ENCODE data around the gene ZNF521. TPM values are rescaled to one million over a fixed set of nuclear protein-coding genes. Genes with fewer than 3 reads are reported as not detected.

ZNF521 gene
- total RNA-seq, 3 donors from 2014 or later, result 30.2 to 67.5 (median 51.8) TPM

- H3K27ac ChIP-seq, result no peak overlapping the region
- no peak for DNase-seq (ENCODE audit: low spot score in 2 of 2)
- intact Hi-C loops (cut with DNase I; ENCODE audit: low total_unique reads), result no loop called here
- no peak overlapping the region for H3K4me3 ChIP-seq
- no peaks in the 10 kb centered on the region for H3K36me3 ChIP-seq
- H3K27me3 ChIP-seq, result no peaks in the 10 kb centered on the region
- H3K9me3 ChIP-seq, result no peaks in the 10 kb centered on the region
- no peak for TF ChIP-seq POLR2AphosphoS5 (IDR thresholded peaks at IDR 0.05)
- TF ChIP-seq POLR2A (IDR thresholded peaks at IDR 0.05), result no peak
- TF ChIP-seq, protein P1, sequence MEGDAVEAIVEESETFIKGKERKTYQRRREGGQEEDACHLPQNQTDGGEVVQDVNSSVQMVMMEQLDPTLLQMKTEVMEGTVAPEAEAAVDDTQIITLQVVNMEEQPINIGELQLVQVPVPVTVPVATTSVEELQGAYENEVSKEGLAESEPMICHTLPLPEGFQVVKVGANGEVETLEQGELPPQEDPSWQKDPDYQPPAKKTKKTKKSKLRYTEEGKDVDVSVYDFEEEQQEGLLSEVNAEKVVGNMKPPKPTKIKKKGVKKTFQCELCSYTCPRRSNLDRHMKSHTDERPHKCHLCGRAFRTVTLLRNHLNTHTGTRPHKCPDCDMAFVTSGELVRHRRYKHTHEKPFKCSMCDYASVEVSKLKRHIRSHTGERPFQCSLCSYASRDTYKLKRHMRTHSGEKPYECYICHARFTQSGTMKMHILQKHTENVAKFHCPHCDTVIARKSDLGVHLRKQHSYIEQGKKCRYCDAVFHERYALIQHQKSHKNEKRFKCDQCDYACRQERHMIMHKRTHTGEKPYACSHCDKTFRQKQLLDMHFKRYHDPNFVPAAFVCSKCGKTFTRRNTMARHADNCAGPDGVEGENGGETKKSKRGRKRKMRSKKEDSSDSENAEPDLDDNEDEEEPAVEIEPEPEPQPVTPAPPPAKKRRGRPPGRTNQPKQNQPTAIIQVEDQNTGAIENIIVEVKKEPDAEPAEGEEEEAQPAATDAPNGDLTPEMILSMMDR (IDR thresholded peaks at IDR 0.05), result no peak
- H3K4me1 ChIP-seq, result peaks cover 0 to 5% of the 10 kb centered on the region in 2 donors
These were observed 104.2 kb downstream of the ZNF521 start for GRCh38 chr18:25247725-25248124.

DNA sequence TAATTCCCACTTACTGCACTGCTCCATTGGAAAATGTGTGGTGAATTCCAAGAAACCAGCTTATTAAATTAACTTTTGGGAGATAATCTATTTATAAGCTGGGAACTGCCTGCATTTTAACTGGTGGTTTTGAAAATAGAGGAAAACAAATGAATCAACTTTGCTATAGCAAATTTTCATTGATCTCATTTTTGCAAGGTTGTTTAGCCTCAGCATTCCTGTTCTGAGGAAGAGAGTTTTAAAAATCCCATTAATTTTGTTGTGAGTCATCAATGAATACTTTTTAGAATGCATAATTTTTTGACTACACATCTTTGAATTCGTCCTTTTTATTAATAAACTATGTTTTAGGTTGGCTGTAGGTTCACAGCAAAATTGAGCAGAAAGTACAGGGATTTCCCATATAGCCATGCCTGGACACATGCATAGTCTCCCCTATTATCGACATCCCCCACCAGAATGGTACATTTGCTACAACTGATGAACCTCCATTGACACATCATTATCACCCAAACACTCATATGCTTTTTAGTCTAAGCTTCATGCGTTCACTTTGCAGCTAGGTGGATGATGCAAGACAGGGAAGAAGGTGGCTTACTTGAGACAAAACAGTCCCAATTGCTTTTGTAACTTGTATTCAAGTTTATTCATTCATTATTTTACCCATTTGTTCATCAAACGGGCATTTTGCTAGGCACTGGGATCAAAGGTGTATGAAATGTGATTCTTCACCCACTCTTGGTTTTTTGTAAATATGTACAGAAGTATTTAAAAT, 106.9 kb downstream of the ZNF521 start:
- Histone ChIP-seq H3K27me3 (no peaks in the 10 kb centered on the region), H3K36me3 (no peaks in the 10 kb centered on the region), H3K4me1 (peaks cover 0 to under 1% of the 10 kb centered on the region in 2 donors), H3K4me3 (no peak overlapping the region), H3K27ac (no peak overlapping the region), H3K9me3 (no peaks in the 10 kb centered on the region)
- TF ChIP-seq, protein P1 (IDR thresholded peaks at IDR 0.05), result no peak
- TF ChIP-seq POLR2AphosphoS5 (IDR thresholded peaks at IDR 0.05), result no peak
- TF ChIP-seq POLR2A (IDR thresholded peaks at IDR 0.05), result no peak
- intact Hi-C loops (cut with DNase I; ENCODE audit: low total_unique reads), result loop anchor here (1.0 kb wide), 1 partner anchor 9 kb away; no protein-coding TSS in a partner anchor
- no peak for DNase-seq (ENCODE audit: low spot score in 2 of 2)

- no peak for DNase-seq (ENCODE audit: low spot score in 2 of 2)
- H3K27me3 ChIP-seq, result no peaks in the 10 kb centered on the region
- H3K27ac ChIP-seq, result no peak overlapping the region
- H3K36me3 ChIP-seq, result no peaks in the 10 kb centered on the region
- H3K9me3 ChIP-seq, result no peaks in the 10 kb centered on the region
- H3K4me3 ChIP-seq, result no peak overlapping the region
- TF ChIP-seq POLR2A (IDR thresholded peaks at IDR 0.05) (no peak), POLR2AphosphoS5 (IDR thresholded peaks at IDR 0.05) (no peak)
- TF ChIP-seq, protein P1 (IDR thresholded peaks at IDR 0.05), result no peak
- H3K4me1 ChIP-seq, result no peaks in the 10 kb centered on the region
- intact Hi-C loops (cut with DNase I; ENCODE audit: low total_unique reads), result no loop called here
These were observed 107.8 kb downstream of the ZNF521 start for GRCh38 chr18:25244170-25244569.

GRCh38 chr18:25243754-25244153, 108.2 kb downstream of the ZNF521 start:
- Histone ChIP-seq H3K27ac (no peak overlapping the region), H3K27me3 (no peaks in the 10 kb centered on the region), H3K4me3 (no peak overlapping the region), H3K36me3 (no peaks in the 10 kb centered on the region), H3K4me1 (no peaks in the 10 kb centered on the region), H3K9me3 (no peaks in the 10 kb centered on the region)
- DNase-seq (ENCODE audit: low spot score in 2 of 2), result no peak
- intact Hi-C loops (cut with DNase I; ENCODE audit: low total_unique reads), result no loop called here
- TF ChIP-seq, protein P1 (IDR thresholded peaks at IDR 0.05), result no peak
- TF ChIP-seq POLR2A (IDR thresholded peaks at IDR 0.05), result no peak
- no peak for TF ChIP-seq POLR2AphosphoS5 (IDR thresholded peaks at IDR 0.05)

DNA sequence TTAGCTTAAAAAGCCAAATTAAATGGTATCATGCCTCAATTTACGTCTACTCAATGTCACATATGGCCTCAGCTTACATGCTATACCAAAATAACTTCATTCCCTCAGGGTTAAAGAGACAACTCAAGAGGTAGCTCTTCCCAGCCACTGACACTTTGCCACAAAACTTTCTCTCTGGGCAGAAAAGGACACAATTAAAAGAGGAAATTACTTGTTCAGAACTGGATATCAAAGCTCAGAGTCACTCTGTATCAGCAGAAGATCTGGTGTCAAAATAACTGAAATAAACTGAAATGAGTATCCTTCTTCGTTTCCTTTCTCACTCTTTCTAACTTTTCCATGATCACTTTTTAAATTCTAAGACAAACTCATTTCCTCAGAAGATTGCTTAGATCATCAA, 108.7 kb downstream of the ZNF521 start:
- DNase-seq (ENCODE audit: low spot score in 2 of 2), result no peak
- intact Hi-C loops (cut with DNase I; ENCODE audit: low total_unique reads), result no loop called here
- Histone ChIP-seq H3K27ac (no peak overlapping the region), H3K4me3 (no peak overlapping the region), H3K9me3 (no peaks in the 10 kb centered on the region), H3K4me1 (no peaks in the 10 kb centered on the region), H3K36me3 (no peaks in the 10 kb centered on the region), H3K27me3 (no peaks in the 10 kb centered on the region)
- TF ChIP-seq, protein P1 (IDR thresholded peaks at IDR 0.05), result no peak
- no peak for TF ChIP-seq POLR2A (IDR thresholded peaks at IDR 0.05)
- TF ChIP-seq POLR2AphosphoS5 (IDR thresholded peaks at IDR 0.05), result no peak

Measured in breast epithelium (tissue), 4 donors.